Activated T-helper 2 cell treated with anti-CD3 and anti-CD28 coated beads, Interferon-gamma antibody, Interleukin-2, Interleukin-4, amounts not matched to agents 10 μg/mL and 5 μg/mL and 100 μg/mL, durations not matched to agents 14 hours and 24 hours and 36 hours (primary cell): ENCODE measurements around the gene FAM180A. TPM values are rescaled to one million over a fixed set of nuclear protein-coding genes. Genes with fewer than 3 reads are reported as not detected.
"Not testable (repeated sequence)": the region's sequence is repeated elsewhere in the genome, so short reads cannot be mapped to it uniquely, and the experiment has no call there.

ENCODE experiments used
- DNase-seq: peaks from one replicate; pipeline ENCODE4 v3.0.0; 2021; ENCODE audit warnings: low spot score
- H3K27ac Mint-ChIP-seq: one replicate; pipeline ENCODE4 v1.8.0; 2021; ENCODE audit warnings: mixed read lengths
- H3K27me3 Mint-ChIP-seq: one replicate; pipeline ENCODE4 v1.8.0; 2021; ENCODE audit warnings: low read depth, mixed read lengths
- H3K36me3 Mint-ChIP-seq: one replicate; pipeline ENCODE4 v1.8.0; 2021; ENCODE audit warnings: low read depth, mixed read lengths
- H3K4me1 Mint-ChIP-seq: one replicate; pipeline ENCODE4 v1.8.0; 2021; ENCODE audit warnings: low read depth, mixed read lengths
- H3K4me3 Mint-ChIP-seq: one replicate; pipeline ENCODE4 v1.8.0; 2021; ENCODE audit warnings: low read depth, mild to moderate bottlenecking, moderate library complexity, mixed read lengths
- H3K9me3 Mint-ChIP-seq: one replicate; pipeline ENCODE4 v1.8.0; 2021; ENCODE audit warnings: mixed read lengths
- intact Hi-C: fragments of 100-400 bp; cut with micrococcal nuclease; formaldehyde crosslinking; loops from one replicate; pipeline ENCODE4 v1.15.1; 2023
- total RNA-seq: library from RNA; stranded (reverse); gene quantifications from 2 replicates; pipeline ENCODE4 v1.2.3, GENCODE V29; 2022

The FAM180A gene
- total RNA-seq, 1 donor from 2014 or later: not detected

DNA sequence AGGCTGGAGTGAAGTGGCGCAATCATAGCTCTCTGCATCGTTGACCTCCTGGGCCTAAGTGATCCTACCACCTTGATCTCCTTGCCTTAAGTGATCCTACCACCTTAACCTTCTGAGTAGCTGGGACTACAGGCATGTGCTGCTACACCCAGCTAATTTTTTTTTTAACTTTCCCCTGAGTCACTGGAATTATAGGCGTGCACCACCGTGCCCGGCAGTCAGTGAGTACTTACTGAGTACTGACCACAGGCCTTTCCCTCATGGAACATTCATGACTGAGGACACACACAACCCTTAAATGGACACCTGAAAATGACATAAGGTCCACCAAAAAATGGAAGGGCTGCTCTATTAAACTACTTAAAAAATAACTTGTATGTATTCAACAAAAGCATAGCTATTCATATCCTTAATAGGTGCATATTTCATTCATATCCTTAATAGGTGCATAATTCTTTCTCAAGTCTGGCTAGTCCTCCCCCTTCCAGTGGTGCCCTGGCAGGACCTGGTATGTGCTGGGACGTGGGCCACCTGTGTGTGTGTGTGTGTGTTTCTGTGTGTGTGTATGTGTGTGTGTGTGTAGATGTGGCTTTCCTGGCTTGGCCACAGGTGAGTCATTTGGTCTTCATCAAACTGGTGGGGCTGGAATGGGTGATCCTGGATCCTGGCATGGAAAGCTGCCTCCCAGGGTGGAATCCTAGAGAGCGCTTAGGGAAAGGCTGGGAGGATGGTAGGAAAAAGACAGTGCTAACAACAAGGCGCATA, 3.5 kb downstream of the FAM180A start:
- intact Hi-C loops: no loop called here
- DNase-seq: no peak
- Mint-ChIP-seq H3K27ac (no peak overlapping the region), H3K27me3 (peaks cover 3% of the 10 kb centered on the region), H3K9me3 (no peaks in the 10 kb centered on the region), H3K4me3 (no peak overlapping the region), H3K36me3 (no peaks in the 10 kb centered on the region), H3K4me1 (no peaks in the 10 kb centered on the region)

DNA sequence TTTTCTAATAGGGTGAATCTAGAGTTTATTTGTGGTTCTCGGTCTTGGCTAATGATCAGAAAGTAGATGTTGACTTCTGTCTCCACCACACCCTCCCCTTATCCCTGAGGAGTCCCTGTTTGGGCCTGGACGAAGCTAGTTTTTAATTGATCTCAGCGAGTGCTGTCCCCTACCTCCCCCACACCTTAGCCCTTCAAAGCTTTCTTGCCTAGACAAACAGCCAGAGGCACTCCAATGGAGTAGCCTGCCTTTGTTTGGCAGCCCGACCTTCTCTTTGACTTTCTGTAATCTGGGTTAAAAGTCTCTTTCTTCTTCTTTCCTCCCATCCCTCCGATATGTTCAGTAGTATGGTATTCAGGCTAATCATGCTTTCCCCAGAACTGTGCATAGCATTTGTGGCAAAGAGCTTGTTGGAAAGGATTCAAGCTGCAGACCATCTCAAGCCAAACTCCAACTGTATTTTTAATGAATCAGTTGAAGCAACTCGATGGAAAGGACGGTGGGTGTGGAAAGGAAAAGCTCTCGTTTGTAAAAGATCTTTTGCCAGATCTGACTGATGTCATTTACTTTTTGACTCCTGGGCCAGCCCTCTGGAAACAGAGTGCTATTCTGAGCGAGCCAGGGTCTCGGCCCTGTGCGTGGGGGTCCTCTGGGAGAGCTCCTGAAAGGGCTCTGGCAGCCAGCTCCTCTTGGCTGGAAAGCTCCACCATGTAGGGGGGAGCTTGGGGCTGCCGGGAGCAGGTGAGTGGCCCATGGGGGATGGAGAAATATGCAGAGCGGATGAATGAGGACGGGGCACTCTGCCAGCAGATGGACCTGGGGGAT, 4.5 kb downstream of the FAM180A start:
- Mint-ChIP-seq H3K36me3 (no peaks in the 10 kb centered on the region), H3K4me3 (no peak overlapping the region), H3K27me3 (peaks cover 3% of the 10 kb centered on the region), H3K9me3 (no peaks in the 10 kb centered on the region), H3K27ac (no peak overlapping the region), H3K4me1 (no peaks in the 10 kb centered on the region)
- DNase-seq: no peak
- intact Hi-C loops: no loop called here

DNA sequence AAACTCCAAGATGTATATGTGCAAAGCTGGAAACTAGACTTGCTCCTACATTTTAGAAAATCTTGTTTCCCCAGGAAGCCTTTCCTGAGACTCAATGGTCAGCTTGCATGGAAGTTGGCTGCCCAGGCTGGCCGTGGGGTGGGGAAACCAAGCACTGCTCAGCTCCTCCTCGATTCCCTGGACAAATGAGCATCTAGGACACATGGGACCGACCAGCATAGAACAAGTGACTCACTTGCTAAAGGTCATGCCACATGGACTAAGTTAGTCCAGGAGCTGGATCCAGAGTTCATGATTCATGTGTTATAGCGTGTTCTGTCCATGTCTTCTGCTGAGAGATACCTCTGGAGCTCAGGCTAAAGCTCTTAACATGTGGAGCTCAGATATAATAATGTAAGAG, 6.2 kb downstream of the FAM180A start:
- Mint-ChIP-seq H3K36me3 (no peaks in the 10 kb centered on the region), H3K4me1 (no peaks in the 10 kb centered on the region), H3K27me3 (peaks cover 3% of the 10 kb centered on the region), H3K4me3 (no peak overlapping the region), H3K27ac (no peak overlapping the region), H3K9me3 (no peaks in the 10 kb centered on the region)
- no peak for DNase-seq
- intact Hi-C loops: no loop called here

DNA sequence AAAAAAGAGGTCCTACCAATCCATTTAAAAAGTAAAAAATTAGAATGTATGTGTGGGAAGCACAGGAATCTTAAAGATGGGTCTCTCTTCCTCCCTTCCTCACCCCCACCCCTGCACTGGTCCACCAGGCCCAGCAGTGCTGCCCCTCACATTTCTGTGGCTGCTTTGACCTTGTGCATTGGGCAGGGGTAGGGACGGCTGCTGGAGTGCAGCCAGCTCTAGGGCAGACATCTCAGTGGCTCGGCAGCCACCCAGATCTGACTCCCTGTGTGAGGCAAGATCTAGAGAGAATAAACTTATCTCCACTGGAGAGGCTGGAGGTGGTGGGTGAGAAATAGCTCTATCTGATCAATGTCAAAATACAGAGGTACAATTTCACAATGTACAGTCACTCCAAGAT, 6.7 kb downstream of the FAM180A start:
- no peak overlapping the region for H3K27ac Mint-ChIP-seq
- no peak overlapping the region for H3K4me3 Mint-ChIP-seq
- no peaks in the 10 kb centered on the region for H3K4me1 Mint-ChIP-seq
- no peaks in the 10 kb centered on the region for H3K36me3 Mint-ChIP-seq
- H3K9me3 Mint-ChIP-seq: no peaks in the 10 kb centered on the region
- peaks cover 3% of the 10 kb centered on the region for H3K27me3 Mint-ChIP-seq
- no peak for DNase-seq
- intact Hi-C loops: no loop called here

DNA sequence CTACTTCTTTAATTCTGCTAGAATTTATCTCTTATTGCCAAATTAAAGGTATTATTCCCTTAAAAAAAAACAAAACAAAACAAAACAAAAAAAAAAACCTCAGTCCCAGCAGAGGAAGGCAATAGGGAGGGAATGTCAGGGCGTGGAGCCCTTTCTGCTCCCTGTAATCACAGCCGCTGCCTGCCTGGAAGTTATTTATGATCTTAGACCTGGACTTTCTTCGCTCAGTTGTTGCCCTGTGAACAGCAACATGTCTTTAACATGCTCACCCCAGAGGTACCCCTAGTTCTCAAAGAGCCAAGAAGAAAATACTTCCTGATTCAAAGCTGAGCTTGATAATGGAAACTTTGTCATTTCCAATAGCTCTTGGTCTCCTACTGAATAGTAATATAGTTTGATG, 7.7 kb downstream of the FAM180A start:
- Mint-ChIP-seq H3K27me3 (peaks cover 3% of the 10 kb centered on the region), H3K9me3 (no peaks in the 10 kb centered on the region), H3K27ac (no peak overlapping the region), H3K36me3 (no peaks in the 10 kb centered on the region), H3K4me1 (no peaks in the 10 kb centered on the region), H3K4me3 (no peak overlapping the region)
- intact Hi-C loops: no loop called here
- no peak for DNase-seq

DNA sequence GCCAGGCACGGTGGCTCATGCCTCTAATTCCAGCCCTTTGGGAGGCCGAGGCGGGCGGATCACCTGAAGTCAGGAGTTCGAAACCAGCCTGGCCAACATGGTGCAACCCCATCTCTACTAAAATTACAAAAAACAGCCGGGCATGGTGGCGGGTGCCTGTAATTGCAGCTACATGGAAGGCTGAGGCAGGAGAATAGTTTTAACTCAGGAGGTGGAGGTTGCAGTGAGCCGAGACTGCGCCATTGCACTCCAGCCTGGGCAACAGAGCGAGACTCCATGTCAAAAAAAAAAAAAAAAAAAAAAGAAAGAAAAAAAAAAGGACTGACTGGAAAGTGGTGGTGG, 11.3 kb downstream of the FAM180A start:
- H3K36me3 Mint-ChIP-seq, H3K4me1 Mint-ChIP-seq, H3K4me3 Mint-ChIP-seq, H3K27me3 Mint-ChIP-seq, H3K27ac Mint-ChIP-seq, DNase-seq, intact Hi-C loops, H3K9me3 Mint-ChIP-seq: not testable (repeated sequence)

DNA sequence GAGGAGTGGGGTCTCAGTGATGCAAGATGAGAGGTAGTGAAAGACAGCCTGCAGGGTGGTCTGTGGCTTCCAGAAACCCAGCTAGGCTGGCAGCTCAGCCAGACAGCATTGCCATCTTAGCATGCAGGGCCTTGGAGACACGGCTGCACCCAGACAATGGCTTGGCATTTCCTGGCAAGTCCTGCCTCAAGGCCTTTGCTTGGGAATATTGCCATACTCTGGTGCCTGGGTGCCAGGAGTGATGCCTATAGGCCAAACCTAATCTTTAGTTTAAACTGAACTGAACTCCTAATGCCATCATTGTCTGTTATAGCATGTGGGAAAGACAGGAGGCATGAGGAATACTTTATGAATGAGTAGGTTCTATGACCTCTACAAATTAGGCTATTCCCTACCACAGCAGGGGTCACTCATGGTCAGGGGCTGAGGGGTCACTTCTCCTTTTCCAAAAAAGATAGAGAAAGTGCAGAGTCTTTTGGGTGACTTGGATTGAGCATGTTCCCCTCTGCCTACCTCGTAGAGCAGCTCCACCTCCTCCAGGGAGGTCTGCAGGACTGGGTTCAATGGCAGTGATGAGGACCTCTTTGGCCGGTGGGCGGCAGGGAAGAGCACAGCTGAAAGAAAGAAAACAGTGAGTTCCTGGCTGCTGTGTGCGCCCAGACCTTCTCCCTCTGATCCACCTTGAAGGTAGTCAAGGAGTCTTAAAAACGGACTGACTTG, 11.9 kb downstream of the FAM180A start:
- no peak overlapping the region for H3K27ac Mint-ChIP-seq
- H3K36me3 Mint-ChIP-seq: no peaks in the 10 kb centered on the region
- intact Hi-C loops: no loop called here

DNA sequence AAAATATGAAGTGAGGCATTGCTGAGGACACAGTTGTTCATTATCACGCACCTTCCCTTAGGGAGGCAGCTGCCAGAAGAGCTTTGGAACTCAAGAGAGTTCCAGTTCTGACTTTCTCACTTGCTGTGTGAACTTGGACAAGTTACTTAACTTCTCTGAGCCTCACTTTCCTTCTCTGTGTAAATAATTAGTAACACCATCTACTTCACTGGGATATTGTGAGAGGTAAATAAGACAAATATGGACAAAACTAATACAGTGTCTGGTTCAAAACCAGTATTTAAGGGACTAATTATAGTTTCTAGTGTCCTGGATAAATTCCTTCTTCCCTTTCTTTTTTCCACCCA, 14.3 kb downstream of the FAM180A start:
- no peaks in the 10 kb centered on the region for H3K36me3 Mint-ChIP-seq
- no peak overlapping the region for H3K27ac Mint-ChIP-seq
- no peaks in the 10 kb centered on the region for H3K27me3 Mint-ChIP-seq
- H3K4me3 Mint-ChIP-seq: no peak overlapping the region
- DNase-seq: no peak
- intact Hi-C loops: no loop called here
- H3K9me3 Mint-ChIP-seq: no peaks in the 10 kb centered on the region
- no peaks in the 10 kb centered on the region for H3K4me1 Mint-ChIP-seq

More for the DNA sequence above, 11.9 kb downstream of the FAM180A start:
- no peak for DNase-seq
- H3K4me1 Mint-ChIP-seq: no peaks in the 10 kb centered on the region
- no peak overlapping the region for H3K4me3 Mint-ChIP-seq
- H3K27me3 Mint-ChIP-seq: no peaks in the 10 kb centered on the region
- H3K9me3 Mint-ChIP-seq: no peaks in the 10 kb centered on the region

DNA sequence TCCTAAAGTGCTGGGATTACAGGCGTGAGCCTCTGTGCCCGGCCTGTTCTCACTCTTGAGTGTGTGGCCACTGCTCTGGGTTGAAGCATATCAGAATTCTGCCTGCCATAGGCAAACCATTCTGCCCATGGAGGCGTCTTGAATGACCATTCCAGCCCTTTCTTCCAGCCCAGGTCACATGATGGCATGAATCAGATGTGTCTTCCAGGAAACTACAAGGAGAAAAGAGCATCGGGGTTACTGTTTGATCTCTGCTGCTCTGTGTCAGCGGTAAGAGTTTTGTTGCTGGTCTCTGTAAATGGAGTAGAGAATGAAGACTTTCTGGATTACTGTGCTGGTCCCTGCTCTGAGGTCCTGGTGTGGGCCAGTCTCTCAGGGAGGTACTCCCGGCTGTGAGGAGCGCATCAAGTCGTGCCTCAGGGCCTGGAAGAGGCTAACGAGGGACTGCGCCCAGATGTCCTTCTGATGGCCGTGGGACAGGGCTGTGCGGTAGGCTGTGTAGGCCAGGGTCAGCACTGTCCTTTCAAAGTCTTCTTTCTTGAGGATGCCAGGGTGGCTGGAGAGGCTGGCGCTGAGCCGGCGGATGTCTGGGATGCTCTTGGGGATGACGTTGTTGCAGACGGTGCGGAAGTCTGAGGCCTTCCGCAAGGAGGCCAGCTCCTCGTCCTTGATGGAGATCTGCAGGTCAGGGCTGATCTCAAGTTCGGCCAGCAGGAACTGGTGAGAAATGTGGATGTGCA, 14.8 kb downstream of the FAM180A start:
- H3K4me1 Mint-ChIP-seq: no peaks in the 10 kb centered on the region
- H3K9me3 Mint-ChIP-seq: no peaks in the 10 kb centered on the region
- no peak for DNase-seq
- no peak overlapping the region for H3K27ac Mint-ChIP-seq
- no peak overlapping the region for H3K4me3 Mint-ChIP-seq
- intact Hi-C loops: no loop called here
- H3K27me3 Mint-ChIP-seq: no peaks in the 10 kb centered on the region
- H3K36me3 Mint-ChIP-seq: no peaks in the 10 kb centered on the region

DNA sequence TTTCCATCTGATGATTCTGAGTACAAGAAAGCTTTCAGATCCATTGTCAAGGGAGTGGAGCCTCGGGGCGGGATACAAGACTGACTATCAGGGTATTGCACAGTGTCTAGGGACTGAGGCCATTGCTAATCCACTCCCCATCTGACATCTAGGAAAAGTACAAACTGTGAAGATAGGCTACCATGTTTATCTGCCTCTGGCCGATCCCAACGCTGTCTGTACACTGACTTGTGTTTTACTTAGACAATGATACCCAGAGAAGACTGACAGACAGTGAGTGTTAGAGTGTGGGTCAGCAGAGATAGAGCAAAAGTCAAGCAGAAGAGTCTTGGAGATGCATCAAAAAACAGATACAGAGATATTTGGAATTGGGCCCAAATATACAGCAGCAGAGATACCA, 17.5 kb downstream of the FAM180A start:
- no peak overlapping the region for H3K4me3 Mint-ChIP-seq
- H3K4me1 Mint-ChIP-seq: no peaks in the 10 kb centered on the region
- no peaks in the 10 kb centered on the region for H3K27me3 Mint-ChIP-seq
- no peak for DNase-seq
- no peaks in the 10 kb centered on the region for H3K9me3 Mint-ChIP-seq
- no peaks in the 10 kb centered on the region for H3K36me3 Mint-ChIP-seq
- no peak overlapping the region for H3K27ac Mint-ChIP-seq
- intact Hi-C loops: no loop called here

DNA sequence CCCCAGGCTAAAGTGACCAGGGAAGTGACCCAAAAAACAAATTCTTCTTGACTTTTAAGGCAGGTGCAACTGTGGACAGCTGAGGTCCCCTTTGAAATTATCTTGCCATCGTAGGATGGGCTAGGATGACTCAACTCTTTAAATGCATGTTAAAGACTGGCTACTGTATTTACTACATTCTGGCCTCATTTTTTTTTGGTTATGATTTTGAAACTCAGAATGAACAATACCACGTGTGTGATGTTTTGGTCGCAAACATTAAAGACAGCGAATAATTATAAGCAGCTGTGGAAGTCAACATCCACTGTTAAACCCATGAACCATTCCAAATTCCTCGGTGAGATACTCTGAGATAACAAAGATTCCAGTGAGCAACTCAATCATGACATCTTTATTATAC, 19.4 kb downstream of the FAM180A start:
- H3K4me3 Mint-ChIP-seq: no peak overlapping the region
- no peaks in the 10 kb centered on the region for H3K9me3 Mint-ChIP-seq
- no peaks in the 10 kb centered on the region for H3K4me1 Mint-ChIP-seq
- intact Hi-C loops: no loop called here
- H3K27me3 Mint-ChIP-seq: no peaks in the 10 kb centered on the region
- H3K27ac Mint-ChIP-seq: no peak overlapping the region
- DNase-seq: no peak
- H3K36me3 Mint-ChIP-seq: no peaks in the 10 kb centered on the region

DNA sequence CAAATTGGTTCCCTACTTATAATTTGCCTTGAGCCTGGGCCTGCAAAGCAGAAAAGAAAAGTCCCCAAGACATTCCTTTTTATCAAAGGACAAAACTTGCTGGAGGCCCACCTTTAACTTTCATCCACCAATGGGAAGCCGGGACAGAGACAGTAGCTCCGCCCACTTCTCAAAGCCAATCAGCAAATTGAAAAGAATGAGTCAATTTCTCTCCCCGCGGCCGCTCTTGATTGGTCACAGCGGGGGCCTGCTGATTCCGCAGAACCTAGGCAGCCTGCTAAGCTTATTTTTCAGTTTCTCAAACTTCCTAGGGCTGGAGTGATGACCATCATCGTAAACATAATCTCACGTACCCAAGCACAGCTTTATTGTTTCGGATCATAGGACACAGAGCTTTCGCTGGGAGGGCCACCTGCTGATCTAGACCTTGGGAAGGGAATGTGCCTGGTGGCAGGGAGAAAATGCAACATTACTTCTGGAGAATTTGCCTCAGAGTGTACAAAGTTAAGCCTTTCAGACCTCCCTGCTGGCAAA, 20.4 kb downstream of the FAM180A start, which contains the start of gene SLC13A4:
SLC13A4 (minus strand) TSS at position 51 of the 534 bp plus-strand sequence. CDS start 690 bp downstream, outside the sequence.
- Mint-ChIP-seq H3K4me3 (no peak within 1 kb of the TSS), H3K36me3 (no peaks in the 10 kb centered on the region), H3K27ac (no peak within 1 kb of the TSS), H3K9me3 (no peaks in the 10 kb centered on the region), H3K4me1 (no peaks in the 10 kb centered on the region), H3K27me3 (peaks cover 3% of the 10 kb centered on the region)
- DNase-seq: no peak
- intact Hi-C loops: no loop called here
